GM19455 (cell line): ENCODE results near the gene PRKAG2.
"Not testable (repeated sequence)": the region's sequence is repeated elsewhere in the genome, so short reads cannot be mapped to it uniquely, and the experiment has no call there.

ENCODE experiments used
- ATAC-seq: cut with Tn5 transposase; IDR thresholded peaks from one replicate; pipeline ENCODE4 v1.9.1; 2021; ENCODE audit not compliant: unreplicated experiment

The PRKAG2 gene

DNA sequence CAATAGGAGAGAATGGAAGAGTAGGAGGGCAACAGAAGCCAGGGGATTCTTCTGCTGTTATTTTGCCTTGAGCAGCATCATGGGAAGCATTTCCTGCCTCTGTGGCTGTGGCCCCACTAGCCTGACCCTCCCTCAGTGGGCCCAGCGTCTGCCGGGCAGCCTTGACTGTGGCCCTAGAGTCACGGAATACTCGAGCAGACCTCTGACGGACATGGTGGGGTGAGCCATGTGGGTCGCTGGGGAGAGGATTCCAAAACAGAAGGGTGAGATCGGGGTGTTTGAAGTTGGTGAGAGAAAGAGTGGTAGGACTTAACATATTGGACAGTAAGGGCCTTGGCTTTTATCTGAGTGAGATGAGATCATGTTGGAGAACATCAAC is 8.3 kb upstream of the PRKAG2 start:
- peak; percentile 29 for ATAC-seq

DNA sequence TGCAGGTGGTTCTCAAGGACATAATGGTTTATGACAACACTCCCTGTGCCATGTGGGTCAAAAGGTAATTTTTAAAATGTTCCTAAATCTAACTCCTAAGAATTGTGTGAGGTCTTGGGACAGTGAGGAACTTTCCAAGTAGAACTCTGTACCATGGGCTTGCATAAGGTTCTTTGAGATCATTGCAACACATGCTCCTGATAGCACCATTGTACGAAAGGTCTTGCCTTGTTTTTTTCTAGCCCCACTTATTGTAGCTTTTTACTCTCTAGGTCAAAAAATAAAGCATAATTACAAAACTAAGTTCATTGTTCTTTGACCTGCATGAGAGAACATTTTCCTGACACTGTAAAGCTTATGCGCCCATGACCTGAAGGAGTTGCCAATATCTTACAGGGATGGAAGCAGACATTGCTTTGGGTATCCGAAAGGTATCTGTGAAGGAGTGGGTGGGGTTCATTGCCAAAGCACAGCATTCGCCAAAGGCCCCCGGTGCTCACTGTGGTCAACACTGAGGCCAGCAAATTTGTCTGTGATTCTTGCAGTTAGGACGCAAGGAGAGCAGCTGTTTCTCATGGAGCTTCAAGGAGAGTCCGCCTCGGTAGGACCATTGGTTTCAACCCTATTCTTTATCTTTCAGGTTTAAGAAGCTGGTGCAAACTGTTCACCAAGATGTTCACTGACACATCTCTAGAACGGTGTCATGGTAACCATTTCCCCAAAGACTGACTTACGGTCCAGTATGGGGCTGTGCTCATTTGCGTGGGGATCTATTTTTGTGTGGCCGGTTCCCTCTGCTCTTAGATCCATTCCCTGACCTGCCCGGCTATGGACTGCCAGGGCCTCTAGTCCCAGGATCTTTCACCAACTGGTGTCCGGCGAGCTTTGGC is 7.6 kb upstream of the PRKAG2 start:
- ATAC-seq, result peak; percentile 71

DNA sequence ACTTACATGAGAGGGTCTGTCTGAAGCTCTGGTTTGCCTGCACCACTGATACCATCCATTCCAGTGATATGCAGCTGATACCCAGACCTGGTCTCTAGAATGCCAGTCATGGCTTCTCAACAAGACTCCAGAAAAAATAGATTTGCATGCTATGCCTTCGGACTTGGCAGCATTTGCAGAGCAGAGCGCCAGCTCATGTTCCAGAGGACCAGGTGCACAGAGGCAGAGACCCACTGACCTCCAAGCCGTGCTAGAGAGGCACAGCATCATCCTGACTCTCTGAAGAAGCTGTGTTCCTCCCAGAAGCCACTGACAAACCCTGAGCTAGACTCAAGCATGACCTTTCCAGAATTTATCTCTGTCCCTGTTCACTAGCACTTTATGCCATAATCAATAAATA is 6.9 kb upstream of the PRKAG2 start:
- ATAC-seq, result no peak

DNA sequence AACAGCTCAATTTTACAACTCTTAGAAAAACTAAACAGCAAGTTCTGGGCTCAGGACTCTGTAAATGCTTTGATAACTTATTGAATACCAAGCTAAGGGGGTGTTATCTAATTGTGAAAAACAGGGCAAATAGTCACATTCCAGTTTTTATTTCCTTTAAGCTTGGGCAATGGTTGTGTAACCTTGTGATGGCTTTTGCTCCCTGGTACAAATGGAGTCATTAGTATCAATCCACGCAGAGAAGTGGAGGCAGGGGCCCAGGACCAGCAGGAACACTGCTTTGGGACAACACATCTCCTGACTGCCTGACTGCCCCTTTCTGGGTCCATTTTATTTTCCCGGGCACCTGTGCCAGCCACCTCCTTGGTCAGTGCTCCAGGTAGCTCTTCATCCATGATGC is 5.8 kb upstream of the PRKAG2 start:
- no peak for ATAC-seq

DNA sequence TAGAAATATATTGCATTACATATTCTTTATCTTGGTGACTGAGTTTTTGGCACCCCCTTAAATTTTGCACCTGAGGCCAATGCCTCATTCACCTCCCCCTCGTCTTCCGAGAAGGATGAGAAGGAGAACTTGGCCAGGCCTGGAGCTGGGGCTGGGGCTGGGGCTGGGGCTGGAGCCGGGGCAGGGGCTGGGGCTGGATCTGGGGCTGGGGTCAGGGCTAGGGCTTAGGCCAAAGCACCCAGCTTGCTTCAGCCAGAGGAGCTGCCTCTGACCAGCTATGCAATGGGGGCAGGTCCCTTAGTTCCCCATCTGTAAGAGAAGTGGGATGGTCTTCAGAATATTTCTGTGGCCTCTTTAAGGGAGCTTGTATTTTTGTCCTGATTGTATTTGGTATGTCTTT is 3.8 kb upstream of the PRKAG2 start:
- ATAC-seq, result no peak

DNA sequence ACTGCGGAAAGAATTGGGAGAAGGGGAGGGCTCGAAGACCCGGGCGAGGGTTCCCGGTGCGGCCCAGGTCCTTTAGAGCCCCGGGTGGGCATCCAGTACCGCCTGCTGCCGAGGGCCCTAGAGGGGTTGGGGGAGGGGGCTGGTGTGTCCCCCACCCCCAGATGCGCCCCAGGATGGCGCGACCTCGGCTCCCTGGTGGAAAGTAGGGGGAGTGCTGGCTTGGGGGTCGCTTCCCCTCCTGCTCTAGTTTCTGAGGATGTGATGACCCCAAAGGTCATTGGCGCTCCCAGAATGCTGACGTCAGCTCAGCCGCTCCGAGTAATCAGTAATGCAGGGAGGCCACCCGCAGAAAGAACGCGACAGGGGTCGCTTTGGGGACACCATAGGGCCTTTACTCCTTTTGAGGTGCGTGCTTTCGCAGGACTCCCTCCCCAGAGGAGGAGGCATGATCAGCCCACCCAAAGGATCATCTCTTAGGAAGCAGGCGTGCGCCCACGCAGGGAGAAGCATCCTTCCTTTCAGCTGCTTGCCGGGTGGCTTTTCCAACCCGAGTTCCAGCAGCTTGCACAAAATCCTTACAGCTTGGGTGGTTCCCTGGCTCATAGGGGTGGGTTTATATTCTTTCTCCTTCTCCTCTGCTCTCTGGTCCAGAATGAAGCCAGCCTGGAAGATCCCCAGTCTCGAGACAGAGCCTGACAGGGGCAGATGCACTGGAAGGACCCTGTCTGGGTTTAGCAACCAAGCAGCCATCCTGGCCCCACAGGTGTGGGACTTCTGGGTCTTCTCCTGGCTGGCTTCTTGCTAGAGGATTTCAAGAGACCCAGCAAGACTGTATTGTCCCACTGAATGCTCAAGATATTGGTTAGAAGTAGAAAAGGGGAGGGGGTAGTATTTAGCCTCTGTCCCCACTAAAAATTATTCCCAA is 1.3 kb upstream of the PRKAG2 start:
- ATAC-seq, result no peak

DNA sequence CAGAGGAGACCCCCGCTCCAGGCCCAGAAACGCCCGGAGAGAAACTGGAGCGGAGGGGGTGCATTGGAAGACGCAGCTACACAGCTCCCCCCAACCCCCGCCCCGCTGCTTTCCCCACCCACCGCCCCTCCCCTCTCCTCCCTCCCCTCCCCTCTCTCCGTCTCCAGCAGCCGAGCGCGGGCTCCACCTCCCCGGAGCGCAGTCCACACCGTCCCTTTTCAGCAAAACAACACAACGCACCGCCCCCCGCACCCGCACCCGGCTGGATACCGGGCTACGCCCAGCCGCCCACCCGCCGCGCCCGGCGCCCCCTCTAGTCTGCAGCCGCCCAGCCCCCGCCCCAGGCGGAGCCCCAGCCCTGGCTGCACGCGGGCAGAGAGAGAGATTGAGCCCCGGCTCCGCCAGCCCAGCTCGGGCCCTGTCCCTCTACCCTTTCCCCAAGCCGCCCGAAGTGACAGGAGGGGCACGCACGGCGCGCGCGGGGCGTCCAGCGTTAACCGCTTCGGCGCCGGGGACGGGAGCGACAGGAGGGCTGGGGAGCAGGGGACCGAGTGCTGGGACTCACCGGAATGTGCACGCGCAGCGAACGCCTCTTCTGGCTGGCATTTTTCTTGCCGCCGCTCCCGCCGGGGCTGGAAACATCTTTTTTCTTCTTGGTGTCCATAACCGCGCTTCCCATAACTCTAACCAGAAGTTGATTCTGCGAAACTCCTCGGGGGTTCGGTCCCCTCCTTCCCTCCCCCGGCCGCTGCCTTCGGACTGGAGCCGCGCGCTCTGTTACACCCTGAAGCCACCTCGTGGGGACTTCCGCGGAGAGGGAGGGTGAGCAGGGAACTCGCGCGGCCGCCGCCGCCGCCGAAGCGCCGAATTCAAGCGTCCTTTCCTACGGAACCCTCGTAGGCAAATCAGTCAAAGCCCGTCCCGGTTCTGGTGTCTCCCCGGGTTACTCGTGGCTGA is 695 bp downstream of the PRKAG2 start:
- no peak for ATAC-seq

DNA sequence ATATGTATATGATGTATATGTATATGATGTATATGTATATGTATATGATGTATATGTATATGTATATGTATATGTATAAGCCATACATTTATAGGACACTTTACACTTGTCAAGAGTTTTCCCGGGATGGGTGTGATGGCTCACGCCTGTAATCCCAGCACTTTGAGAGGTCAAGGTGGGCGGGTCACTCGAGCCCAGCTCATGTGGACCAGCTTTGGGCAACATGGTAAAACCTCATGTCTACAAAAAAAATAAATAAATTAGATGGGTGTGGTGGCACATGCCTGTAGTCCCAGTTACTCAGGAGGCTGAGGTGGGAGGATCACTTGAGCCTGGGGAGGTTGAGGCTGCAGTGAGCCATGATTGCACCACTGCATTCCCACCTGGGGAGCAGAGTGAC is 2.4 kb downstream of the PRKAG2 start:
- ATAC-seq, result not testable (repeated sequence)

DNA sequence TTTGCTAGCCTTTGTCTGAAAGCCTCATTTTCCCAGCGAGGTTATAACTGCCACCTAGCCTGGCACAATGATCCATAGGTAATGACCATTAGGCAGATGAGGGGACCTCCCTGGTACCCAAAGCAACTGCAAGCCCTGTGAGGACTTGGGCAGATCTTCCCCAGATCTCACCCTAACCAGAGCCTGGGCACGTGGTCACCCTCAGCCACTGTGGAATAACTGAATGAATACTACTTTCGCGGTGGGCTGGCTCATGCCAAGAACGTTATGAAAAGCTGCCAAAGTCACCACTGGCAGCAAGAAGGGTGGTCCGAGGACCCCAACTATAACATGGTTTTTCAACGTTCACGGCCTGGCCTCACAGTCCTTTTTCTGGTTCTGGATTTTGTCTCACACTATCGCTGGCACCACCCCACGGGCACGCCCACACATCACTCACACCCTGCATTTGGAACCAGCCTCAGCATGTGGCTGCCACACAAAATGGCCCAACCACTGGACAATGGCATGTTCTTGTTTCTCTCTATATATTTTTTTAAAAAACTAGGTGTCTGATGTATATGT is 3.4 kb downstream of the PRKAG2 start:
- ATAC-seq, result no peak

DNA sequence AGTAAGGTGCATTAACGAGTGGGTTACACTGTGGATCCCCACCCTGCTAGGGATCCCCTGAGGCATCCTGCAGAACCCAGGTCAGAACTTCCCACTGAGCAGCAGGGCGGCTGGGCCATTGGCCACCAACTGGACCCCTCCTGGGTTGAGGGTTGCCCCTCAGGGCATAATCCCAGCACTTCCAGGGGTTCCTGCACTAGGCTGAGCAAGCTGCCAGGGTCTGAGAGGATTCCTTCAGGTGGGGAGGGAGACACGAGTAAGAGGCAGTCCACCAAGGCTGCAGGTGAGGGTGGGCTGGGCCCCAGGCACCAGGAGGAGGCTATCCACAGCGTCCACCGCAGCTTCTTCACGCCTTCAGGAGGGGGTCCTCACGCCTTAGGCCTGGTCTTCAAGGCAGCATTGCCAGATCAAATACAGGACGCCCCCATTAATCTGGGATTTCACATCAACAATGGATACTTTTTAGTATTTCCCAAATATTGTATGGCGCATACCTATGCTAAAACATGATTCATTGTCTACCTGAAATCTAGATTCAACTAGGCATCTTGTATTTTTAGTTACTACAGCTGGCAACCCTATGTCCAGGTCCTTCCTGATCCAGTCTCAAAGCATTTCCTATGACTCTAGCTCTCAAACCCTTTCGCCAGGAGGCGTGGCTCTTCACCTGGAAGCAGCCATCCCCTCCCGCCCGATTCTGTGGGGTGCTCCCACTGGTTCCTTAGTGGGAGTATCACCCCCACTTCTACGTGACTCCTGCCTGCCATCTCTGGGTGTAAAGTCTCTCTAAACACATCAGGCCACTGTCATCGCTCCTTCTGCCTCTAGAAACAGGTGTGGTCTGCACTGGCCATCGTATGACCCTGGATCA is 4.1 kb downstream of the PRKAG2 start:
- no peak for ATAC-seq

DNA sequence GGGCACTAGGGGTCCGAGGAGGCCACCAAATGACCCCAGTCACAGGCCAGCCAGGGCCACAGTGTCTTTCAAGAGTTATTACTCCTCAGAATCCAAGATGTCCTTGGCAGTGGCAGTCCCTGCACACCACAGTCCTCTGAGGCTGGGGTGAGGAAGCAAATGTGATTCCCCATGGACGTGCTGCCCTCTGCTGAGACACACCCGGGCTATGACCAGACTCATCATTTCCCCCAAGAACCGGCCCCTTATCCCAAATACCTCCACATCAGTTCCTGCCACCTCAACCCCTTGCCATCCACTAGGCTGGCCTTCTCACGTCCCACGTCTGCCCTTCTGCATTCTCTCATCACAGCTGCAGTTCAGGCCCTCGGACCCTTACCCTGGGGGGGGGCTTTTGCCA is 5.0 kb downstream of the PRKAG2 start:
- no peak for ATAC-seq

DNA sequence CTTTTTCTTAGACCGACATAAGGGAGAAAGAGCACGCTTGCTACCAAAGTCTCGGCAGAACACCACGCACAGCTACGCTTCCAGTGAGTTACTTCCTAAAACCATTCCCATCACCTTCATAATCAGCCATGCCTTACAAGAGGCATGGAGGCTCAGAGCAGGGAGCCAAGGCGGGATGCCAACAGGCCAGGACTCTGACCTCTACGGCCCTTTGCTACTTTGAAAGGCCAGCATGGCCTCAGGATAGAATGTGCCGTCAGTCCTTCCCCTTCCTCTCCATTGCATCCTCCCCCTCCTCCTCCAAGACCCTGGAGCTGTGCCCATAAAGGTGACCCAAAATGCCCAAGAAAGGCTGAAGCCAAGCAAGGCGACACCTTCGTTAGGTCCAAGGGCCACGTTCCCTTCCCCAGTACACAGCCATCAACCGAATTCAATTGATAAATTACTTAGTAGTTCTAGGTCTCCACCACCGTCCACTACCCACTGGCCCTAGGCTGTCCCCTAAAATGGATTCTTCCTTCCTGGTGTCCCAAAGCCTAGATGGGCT is 5.7 kb downstream of the PRKAG2 start:
- ATAC-seq, result no peak

DNA sequence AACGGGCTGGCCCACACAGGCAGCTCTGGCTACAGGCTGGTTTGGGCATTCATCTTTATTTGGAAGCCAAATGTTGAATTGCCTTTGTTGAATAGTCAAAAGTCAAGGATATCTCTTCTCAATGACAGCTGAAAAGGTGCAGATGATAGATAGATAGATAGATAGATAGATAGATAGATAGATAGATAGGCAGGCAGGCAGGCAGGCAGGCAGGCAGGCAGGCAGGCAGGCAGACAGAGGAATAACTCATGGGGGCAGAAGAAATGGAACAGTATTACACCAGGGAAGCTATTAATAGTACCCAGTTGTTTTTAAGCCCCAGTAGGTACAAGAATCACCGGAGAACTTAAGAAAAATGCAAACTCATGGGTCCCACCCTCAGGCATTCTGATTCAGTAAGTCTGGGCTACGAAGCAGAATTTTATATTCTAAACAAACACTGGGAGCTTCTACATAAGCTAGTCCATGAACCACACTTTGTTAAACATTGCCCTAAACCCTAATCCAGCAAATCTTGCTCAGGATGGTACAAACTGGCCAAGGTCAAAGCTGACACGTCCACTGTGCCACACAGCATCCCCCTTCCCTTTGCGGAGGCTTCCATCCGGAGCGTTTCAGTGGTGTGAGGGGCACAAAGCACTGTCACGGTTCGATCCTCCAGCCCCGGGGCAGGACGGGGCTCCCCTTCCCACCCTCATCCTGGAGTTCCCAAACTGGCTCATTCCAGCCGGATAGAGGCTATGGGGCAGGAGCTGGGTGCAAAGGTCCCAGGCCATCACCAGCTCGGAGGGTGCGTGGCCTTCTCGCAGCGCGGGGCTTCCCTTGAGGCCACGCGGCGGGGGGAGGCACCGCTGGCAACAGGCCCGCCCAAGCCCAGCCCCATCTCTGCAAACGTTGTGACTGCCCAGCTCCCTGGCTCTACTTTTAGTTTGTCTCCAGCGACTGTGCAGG is 6.7 kb downstream of the PRKAG2 start:
- ATAC-seq, result no peak

DNA sequence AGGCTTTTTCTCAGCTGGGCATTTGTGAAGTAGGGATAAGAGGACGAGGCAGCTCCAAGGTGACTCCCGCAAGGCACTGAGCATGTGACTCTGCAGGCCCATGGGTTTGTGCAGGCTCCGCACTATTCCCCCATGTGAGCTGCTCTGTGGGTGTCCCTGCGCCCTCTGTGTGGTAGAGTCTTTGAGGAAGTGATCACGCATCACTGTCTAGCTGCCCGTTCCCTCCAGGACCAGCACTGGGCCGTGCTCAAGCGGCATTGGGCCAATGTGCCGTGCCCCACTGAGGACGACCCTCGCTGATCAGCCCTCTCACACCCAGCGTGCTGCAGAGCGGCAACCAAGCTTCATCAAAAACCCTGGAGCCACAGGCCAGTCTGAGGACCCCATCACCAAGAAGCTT is 7.5 kb downstream of the PRKAG2 start:
- ATAC-seq, result no peak

DNA sequence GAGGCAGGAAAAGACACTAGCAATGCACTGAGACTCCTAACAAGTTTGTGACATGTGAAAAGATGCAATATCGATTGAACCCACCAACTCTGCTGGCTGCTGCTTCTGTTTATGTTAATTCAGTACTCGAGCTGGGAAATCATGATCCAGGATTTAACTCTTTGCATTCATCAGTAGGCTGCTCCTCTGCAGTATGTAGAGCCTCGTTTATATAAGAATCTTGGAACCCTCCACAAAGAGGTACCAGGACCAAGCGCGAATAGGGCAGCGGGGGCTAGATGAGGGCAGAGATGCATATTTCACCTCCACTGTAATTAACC is 7.8 kb downstream of the PRKAG2 start:
- ATAC-seq, result no peak

DNA sequence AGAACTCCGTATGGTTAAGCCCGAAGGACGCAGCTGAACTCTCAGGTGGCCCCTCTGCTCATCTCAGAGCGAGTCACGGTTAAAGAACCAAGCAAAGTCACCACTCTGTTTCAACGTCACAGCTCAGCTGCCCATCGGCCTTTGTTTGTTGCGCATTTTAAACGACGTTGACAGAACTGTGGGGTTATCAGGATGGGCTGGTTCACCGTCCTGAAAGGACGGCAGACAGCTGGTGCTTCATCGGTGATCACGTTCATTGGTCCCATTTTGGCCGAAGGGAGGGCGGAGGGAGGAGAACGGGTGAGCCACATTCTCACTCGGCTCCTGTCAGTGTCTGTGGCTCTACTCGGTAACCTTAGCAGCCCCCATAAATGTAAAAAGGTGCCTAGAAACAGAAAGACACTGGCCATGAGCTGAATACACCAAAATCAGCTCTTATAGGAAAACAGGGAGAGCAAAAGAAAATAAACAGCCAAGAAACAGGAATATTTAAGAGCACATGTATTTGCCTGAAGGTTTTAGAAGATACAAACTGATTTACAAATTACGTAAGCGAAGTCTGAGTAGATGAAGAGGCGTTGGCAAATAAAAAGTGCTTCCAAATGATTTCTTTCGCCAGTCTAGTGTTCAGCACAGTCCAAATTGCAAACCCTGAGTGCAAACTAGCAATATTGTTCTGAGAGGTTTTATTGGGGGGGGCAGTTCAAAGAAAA is 8.4 kb downstream of the PRKAG2 start:
- ATAC-seq, result no peak

DNA sequence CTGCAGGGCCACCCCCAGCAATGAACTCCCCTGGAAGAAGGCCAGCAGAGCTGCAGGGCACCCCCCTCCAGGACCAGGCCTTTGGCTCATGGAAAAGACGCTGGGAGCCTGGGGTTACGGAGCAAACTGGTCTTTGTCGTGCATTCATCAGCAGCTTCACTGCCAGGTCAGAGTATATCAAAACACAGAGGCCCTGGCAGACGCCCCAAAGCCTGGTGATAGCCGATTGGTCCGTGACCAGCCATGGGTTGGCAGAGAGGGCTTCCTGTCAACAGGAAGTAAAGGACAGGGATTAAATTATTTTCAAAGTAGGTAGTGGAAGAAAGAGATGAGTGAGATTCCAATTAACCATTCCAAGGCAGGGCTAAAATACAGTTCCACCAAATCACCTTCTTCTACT is 9.0 kb downstream of the PRKAG2 start:
- ATAC-seq, result no peak
